Endometrial microvascular endothelial cells (primary cell): ENCODE results near the gene LIMK2. TPM values are rescaled to one million over a fixed set of nuclear protein-coding genes. Genes with fewer than 3 reads are reported as not detected.

Experiments
- in situ Hi-C: cut with HindIII; loops from 2 replicates; pipeline ENCODE4 v1.10.0; 2017; ENCODE audit warnings: low sequenced_read_pairs, low pct_unique_long_range_greater_than_20kb; ENCODE audit errors: inconsistent ontology term
- total RNA-seq: library from RNA; depleted of rRNA; stranded (reverse); fragments of >200 nt; gene quantifications from one replicate; pipeline ENCODE4 v1.2.3, GENCODE V29; 2015; ENCODE audit errors: inconsistent ontology term

LIMK2 gene
- total RNA-seq, 1 donor from 2014 or later = 45.4 TPM

GRCh38 chr22:31262312-31263133, 50.4 kb downstream of the LIMK2 start:
- in situ Hi-C loops = no loop called here

DNA sequence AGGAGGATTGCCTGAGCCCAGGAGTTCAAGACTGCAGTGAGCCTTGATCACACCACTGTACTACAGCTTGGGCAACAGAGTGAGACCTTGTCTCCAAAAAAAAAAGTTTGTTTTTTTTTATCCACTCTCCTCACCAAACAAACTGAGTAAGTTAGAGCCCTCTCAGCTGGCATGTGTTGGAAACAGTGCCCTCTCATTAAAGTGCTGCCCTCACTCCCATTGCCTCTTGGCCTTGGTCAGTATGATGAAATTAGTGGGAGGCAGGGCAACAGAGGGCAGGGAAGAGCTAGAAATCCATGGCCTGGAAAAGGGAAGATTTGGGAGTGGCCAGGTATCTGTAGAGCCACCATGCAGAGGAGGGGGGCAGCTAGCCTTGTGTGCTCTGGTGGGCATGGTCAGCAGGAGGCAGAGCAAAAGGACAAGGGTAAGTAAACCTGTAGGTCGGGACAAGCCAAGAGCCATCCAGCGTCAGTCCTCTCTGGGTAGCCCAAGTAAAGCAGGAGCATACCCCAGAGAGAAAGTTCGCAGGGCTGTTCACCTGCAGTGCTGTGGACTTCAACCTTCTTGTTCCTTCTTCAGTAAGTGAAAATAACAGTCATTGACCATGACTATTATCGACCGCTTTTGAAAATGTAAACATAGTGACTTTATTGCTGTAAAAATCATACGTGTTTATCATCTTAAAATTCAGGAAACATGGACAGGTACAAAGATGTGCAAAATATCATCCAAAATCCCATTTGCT, 52.0 kb downstream of the LIMK2 start:
- in situ Hi-C loops = no loop called here

GRCh38 chr22:31268281-31268680, 56.2 kb downstream of the LIMK2 start:
- in situ Hi-C loops = no loop called here

DNA sequence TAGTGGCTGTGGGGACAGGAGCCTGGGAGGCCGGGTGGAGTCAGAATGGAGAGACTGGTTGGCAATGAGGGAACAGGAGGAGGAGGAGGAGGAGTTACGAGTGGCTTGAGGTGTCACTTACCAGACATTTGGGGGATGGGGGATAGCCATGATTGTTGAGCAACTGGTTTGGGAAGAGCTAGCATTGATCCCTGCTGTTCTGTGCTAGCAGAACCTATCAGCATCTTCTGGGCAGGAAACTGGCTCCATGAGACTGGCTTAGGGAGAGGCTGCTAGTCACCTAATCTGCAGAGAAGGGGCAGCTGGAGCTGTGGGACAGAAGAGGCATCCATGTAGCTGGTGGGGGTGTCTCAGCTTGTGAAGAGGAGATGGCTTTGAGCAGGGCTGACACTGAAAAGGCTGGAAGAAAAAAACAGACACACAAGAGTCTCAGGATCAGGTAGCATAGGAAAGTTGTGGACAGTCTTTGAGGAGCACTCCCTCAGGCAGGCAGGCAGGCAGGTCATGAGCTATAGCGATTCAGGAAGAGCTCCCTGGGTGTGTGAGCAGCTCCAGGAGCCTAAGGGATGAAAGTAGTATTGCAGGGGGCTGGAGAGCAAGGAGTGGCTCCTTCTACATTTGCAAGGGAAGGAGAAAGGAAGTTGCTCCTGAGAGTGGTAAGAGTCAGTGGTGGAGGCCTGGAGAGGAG, 57.9 kb downstream of the LIMK2 start:
- in situ Hi-C loops = no loop called here

GRCh38 chr22:31271026-31271425, 58.9 kb downstream of the LIMK2 start:
- in situ Hi-C loops = no loop called here

DNA sequence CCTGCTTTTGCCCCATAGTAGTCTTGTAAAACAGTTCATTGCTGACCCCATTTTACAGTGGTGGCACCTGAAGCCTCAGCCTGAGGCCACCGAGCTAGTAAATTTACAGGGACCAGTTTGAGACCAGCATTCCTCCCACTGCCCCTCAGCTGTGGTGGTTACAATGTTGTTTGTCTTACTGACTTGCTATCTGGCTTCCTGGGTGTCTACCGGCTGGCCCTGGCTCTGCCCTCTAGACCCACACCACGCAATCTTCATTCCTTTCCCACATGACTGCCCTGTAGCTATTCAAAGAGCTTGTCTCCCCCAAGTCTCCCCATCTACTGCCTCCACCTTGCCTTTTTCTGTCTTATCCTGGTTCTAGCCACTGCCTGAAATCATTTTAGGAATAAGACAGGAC, 59.4 kb downstream of the LIMK2 start:
- in situ Hi-C loops = no loop called here

GRCh38 chr22:31272522-31273446, 60.7 kb downstream of the LIMK2 start:
- in situ Hi-C loops = no loop called here

- in situ Hi-C loops = no loop called here
Observed at GRCh38 chr22:31274017-31274416, 61.9 kb downstream of the LIMK2 start.

DNA sequence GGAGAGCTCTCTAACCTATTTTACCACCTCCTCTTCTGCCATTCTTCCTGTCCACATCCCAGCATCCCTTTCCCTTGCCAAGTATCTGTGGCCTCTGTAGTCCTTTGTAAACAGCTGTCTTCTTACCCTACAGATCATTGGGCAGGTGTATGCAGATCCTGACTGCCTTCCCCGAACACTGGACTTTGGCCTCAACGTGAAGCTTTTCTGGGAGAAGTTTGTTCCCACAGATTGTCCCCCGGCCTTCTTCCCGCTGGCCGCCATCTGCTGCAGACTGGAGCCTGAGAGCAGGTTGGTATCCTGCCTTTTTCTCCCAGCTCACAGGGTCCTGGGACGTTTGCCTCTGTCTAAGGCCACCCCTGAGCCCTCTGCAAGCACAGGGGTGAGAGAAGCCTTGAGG, 62.9 kb downstream of the LIMK2 start:
- in situ Hi-C loops = no loop called here

DNA sequence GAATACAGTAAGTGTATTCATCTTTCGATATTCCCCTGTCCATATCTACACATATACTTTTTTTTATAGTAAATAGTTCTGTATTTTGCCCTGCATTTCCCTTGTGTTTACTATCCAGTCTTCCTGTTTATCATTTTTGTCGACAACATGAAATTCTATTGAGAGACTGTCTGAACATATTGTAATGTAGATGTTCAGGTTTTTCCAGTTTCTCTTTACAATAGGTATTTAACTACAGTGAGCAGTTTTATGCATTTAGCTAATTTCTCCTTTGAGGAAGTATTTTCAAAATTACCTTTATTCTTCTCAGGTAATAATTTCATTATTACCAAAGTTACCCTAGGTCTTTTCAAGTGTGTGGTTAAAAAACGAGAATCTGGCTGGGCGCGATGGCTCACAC, 63.5 kb downstream of the LIMK2 start:
- in situ Hi-C loops = no loop called here

DNA sequence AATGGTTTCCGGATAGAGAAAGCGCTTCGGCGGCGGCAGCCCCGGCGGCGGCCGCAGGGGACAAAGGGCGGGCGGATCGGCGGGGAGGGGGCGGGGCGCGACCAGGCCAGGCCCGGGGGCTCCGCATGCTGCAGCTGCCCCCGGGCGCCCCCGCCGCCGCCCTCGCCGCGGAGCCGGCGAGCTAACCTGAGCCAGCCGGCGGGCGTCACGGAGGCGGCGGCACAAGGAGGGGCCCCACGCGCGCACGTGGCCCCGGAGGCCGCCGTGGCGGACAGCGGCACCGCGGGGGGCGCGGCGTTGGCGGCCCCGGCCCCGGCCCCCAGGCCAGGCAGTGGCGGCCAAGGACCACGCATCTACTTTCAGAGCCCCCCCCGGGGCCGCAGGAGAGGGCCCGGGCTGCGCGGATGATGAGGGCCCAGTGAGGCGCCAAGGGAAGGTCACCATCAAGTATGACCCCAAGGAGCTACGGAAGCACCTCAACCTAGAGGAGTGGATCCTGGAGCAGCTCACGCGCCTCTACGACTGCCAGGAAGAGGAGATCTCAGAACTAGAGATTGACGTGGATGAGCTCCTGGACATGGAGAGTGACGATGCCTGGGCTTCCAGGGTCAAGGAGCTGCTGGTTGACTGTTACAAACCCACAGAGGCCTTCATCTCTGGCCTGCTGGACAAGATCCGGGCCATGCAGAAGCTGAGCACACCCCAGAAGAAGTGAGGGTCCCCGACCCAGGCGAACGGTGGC, 64.5 kb downstream of the LIMK2 start:
- in situ Hi-C loops = no loop called here

DNA sequence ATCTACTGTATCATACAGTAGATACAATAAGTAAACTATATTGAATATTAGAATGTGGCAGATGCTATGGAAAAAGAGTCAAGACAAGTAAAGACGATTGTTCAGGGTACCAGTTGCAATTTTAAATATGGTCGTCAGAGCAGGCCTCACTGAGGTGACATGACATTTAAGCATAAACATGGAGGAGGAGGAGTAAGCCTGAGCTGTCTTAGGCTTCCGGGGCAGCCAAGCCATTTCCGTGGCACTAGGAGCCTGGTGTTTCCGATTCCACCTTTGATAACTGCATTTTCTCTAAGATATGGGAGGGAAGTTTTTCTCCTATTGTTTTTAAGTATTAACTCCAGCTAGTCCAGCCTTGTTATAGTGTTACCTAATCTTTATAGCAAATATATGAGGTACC, 65.6 kb downstream of the LIMK2 start:
- in situ Hi-C loops = no loop called here

DNA sequence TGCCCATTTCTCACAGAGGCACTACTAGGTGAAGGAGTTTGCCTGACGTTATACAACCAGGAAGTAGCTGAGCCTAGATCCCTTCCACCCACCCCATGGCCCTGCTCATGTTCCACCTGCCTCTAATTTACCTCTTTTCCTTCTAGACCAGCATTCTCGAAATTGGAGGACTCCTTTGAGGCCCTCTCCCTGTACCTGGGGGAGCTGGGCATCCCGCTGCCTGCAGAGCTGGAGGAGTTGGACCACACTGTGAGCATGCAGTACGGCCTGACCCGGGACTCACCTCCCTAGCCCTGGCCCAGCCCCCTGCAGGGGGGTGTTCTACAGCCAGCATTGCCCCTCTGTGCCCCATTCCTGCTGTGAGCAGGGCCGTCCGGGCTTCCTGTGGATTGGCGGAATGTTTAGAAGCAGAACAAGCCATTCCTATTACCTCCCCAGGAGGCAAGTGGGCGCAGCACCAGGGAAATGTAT, 66.1 kb downstream of the LIMK2 start:
- in situ Hi-C loops = no loop called here

- in situ Hi-C loops = no loop called here
Observed at GRCh38 chr22:31278626-31279326, 66.7 kb downstream of the LIMK2 start.

- in situ Hi-C loops = no loop called here
Observed at GRCh38 chr22:31279327-31279669, 67.2 kb downstream of the LIMK2 start.

- in situ Hi-C loops = no loop called here
Observed at GRCh38 chr22:31279821-31280505, 67.9 kb downstream of the LIMK2 start.

- in situ Hi-C loops = no loop called here
Observed at GRCh38 chr22:31281733-31282132, 69.6 kb downstream of the LIMK2 start.
